GM19455 (cell line): ENCODE results near the gene DCDC2.
"Not testable (repeated sequence)": the region's sequence is repeated elsewhere in the genome, so short reads cannot be mapped to it uniquely, and the experiment has no call there.

Experiments
- ATAC-seq: cut with Tn5 transposase; IDR thresholded peaks from one replicate; pipeline ENCODE4 v1.9.1; 2021; ENCODE audit not compliant: unreplicated experiment

DCDC2 gene

DNA sequence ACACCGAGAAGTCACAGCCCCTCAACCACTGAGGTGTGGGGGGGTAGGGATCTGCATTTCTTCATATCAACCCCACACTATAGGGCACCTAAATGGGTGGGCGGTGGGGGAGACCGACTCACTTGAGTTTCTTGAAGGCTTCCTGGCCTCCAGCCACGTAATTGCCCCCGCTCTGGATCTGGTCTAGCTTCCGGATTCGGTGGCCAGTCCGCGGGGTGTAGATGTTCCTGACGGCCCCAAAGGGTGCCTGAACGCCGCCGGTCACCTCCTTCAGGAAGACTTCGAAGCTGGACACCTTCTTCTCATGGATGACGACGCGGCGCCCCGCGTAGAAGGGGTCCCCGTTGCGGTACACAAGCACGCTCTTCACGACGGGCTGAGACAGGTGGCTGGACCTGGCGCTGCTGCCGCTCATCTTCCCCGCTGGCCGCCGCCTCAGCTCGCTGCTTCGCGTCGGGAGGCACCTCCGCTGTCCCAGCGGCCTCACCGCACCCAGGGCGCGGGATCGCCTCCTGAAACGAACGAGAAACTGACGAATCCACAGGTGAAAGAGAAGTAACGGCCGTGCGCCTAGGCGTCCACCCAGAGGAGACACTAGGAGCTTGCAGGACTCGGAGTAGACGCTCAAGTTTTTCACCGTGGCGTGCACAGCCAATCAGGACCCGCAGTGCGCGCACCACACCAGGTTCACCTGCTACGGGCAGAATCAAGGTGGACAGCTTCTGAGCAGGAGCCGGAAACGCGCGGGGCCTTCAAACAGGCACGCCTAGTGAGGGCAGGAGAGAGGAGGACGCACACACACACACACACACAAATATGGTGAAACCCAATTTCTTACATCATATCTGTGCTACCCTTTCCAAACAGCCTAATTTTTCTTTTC is at the start of gene DCDC2:
Gene DCDC2, minus strand, starts transcription at position 724 of the 883 bp plus-strand sequence. Its CDS starts 309 bp downstream, at position 415.
- ATAC-seq: no peak

GRCh38 chr6:24405262-24405661 is 47.4 kb upstream of the DCDC2 start:
- no peak for ATAC-seq

GRCh38 chr6:24403501-24403824 is 45.6 kb upstream of the DCDC2 start:
- no peak for ATAC-seq

DNA sequence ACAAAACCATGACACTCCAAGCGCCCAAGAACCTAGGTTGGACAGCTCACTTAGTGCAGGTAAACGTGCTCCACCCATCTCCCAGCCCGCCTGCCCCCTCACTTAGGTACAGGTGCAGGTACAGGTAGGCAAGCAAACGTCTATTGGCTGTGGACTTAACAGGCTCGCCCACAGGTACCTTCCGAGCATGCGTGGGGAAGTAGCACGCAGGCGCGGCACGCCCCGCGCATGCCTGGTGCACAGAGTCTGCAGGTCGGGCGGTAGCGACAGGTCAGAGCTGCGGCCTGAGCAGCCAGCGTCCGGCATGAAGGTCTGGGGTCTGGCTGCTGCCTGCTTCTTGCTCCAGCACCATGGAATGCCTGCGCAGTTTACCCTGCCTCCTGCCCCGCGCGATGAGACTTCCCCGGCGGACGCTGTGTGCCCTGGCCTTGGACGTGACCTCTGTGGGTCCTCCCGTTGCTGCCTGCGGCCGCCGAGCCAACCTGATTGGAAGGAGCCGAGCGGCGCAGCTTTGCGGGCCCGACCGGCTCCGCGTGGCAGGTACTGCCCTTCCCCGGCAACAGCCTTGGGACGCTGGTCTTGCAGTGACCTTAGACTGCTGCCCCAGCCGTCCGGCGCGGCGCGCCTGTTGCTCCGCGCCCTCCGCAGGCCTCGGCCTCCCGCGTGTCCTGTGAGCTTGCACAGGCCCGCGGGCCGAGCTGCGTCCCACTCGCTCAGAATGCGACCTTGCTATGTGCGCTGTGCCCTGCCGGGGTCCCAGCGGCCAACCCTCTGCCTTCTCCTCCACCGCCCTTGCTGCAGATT is 45.0 kb upstream of the DCDC2 start, which contains the start of gene MRS2:
Gene MRS2, plus strand, starts transcription at position 240 of the 804 bp plus-strand sequence. Its CDS starts 111 bp downstream, at position 351.
- ATAC-seq: peak; percentile 94

DNA sequence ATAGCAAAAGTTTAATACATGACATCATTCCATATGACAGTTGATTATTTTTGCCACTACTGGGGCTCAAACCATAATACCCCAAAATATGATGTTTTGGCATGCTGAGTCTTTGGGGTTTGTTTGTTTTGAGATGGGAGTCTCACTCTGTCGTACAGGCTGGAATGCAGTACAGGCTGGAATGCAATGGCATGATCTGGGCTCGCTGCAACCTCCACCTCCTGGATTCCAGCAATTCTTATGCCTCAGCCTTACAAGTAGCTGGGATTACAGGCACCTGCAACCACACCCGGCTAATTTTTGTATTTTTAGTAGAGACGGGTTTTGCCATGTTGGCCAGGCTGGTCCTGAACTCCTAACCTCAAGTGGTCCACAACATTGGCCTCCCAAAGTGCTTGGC is 43.6 kb upstream of the DCDC2 start:
- ATAC-seq: no peak

- ATAC-seq: not testable (repeated sequence)
Measured at GRCh38 chr6:24400045-24401039, 42.5 kb upstream of the DCDC2 start.

GRCh38 chr6:24397631-24398030 is 39.8 kb upstream of the DCDC2 start:
- no peak for ATAC-seq

DNA sequence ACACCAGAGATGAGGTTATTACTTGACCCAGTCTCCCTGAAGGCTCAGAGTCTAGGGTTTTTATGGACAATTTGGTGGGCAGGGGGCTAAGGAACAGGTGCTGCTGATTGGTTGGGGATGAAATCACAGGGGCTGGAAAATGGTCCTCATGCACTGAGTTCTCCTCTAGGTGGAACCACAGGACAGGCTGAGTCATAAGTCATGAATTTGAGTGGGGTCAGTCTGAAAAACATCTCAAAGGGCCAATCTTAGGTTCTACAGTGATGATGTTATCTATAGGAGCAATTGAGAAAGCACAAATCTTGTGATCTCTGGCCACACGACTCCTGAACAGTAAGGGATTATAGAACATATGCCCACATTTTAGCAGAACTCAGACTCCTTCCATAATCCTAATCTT is 39.0 kb upstream of the DCDC2 start:
- no peak for ATAC-seq

GRCh38 chr6:24394780-24395437 is 37.0 kb upstream of the DCDC2 start:
- no peak for ATAC-seq

GRCh38 chr6:24394061-24394779 is 36.4 kb upstream of the DCDC2 start:
- no peak for ATAC-seq

GRCh38 chr6:24391756-24392405 is 34.0 kb upstream of the DCDC2 start:
- peak; percentile 65 for ATAC-seq

GRCh38 chr6:24391208-24391607 is 33.3 kb upstream of the DCDC2 start:
- no peak for ATAC-seq

- ATAC-seq: no peak
Measured at GRCh38 chr6:24387818-24388217, 30.0 kb upstream of the DCDC2 start.

- ATAC-seq: no peak
Measured at GRCh38 chr6:24385536-24386269, 27.8 kb upstream of the DCDC2 start.

- not testable (repeated sequence) for ATAC-seq
Measured at GRCh38 chr6:24384369-24385130, 26.7 kb upstream of the DCDC2 start.

GRCh38 chr6:24382891-24383494 is 25.1 kb upstream of the DCDC2 start:
- ATAC-seq: not testable (repeated sequence)

DNA sequence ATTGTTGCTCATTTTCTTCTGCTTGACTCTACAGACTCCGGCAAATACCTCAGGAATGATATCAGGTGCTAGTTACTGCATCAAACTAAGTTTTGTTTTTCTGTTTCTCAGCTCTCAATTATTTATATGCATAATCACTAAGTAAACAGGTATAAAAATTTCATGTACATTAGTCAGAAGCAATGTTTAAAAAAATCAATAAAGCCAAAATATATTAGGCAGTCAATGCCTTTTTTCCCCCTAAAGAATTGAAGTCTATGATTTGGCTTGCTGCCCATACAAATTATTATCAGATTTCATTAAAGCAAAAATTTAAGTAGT is 24.3 kb upstream of the DCDC2 start:
- ATAC-seq: no peak
